Karpas-422 (cell line): ENCODE results near the gene AQR. TPM values are rescaled to one million over a fixed set of nuclear protein-coding genes. Genes with fewer than 3 reads are reported as not detected.
"Not testable (repeated sequence)": the region's sequence is repeated elsewhere in the genome, so short reads cannot be mapped to it uniquely, and the experiment has no call there.

Experiments
- DNase-seq: peaks from one replicate; pipeline ENCODE4 v3.0.0-alpha.2; 2015
- H2AFZ ChIP-seq: fragments of 200-600 bp; sonication (generic); 2 replicates; pipeline ENCODE4 v1.6.1; 2014; ENCODE audit warnings: antibody characterized with exemption, low read length, mixed read lengths
- H3K27ac ChIP-seq: fragments of 200-600 bp; sonication (generic); 2 replicates; pipeline ENCODE4 v1.5.1; 2014; ENCODE audit warnings: mild to moderate bottlenecking, low read length, moderate library complexity
- H3K27me3 ChIP-seq: fragments of 200-600 bp; sonication (generic); 2 replicates; pipeline ENCODE4 v1.6.1; 2014; ENCODE audit warnings: low read length, mixed read lengths
- H3K36me3 ChIP-seq: fragments of 200-600 bp; sonication (generic); 2 replicates; pipeline ENCODE4 v1.6.1; 2014; ENCODE audit warnings: low read length, mixed read lengths; ENCODE audit not compliant: insufficient read depth
- H3K4me1 ChIP-seq: fragments of 200-600 bp; sonication (generic); 2 replicates; pipeline ENCODE4 v1.6.1; 2014; ENCODE audit warnings: mild to moderate bottlenecking, low read length, mixed read lengths
- H3K4me2 ChIP-seq: fragments of 200-600 bp; sonication (generic); 2 replicates; pipeline ENCODE4 v1.6.1; 2014; ENCODE audit warnings: low read length, low read depth, mild to moderate bottlenecking; ENCODE audit not compliant: poor library complexity, severe bottlenecking
- H3K4me3 ChIP-seq: fragments of 200-600 bp; sonication (generic); 2 replicates; pipeline ENCODE4 v1.5.1; 2014; ENCODE audit warnings: mild to moderate bottlenecking, antibody characterized with exemption, low read length, mixed read lengths
- H3K79me2 ChIP-seq: fragments of 200-600 bp; sonication (generic); 2 replicates; pipeline ENCODE4 v1.6.1; 2014; ENCODE audit warnings: mild to moderate bottlenecking, low read length, mixed read lengths
- H3K9ac ChIP-seq: fragments of 200-600 bp; sonication (generic); 2 replicates; pipeline ENCODE4 v1.6.0; 2014; ENCODE audit warnings: low read length
- H3K9me2 ChIP-seq: fragments of 200-600 bp; sonication (generic), shearing (Covaris generic); replicated peaks from 2 replicates; pipeline ENCODE4 v1.6.0; 2014; ENCODE audit warnings: mild to moderate bottlenecking, low read length, moderate library complexity; ENCODE audit not compliant: insufficient read depth
- H3K9me3 ChIP-seq: fragments of 300-700, 200-600 bp; sonication (generic); 2 replicates; pipeline ENCODE4 v1.6.1; 2014; ENCODE audit warnings: low read length, mixed read lengths
- H4K20me1 ChIP-seq: fragments of 200-600 bp; sonication (generic); 2 replicates; pipeline ENCODE4 v1.6.1; 2014; ENCODE audit warnings: mild to moderate bottlenecking, antibody characterized with exemption, low read length, low read depth; ENCODE audit not compliant: insufficient read depth
- total RNA-seq: library from RNA; depleted of rRNA; stranded (reverse); fragments of >200 nt; shearing (Covaris generic); gene quantifications from 2 replicates; pipeline ENCODE4 v1.2.3, GENCODE V29; 2014; ENCODE audit warnings: low replicate concordance

AQR gene
- total RNA-seq, 1 experiment from 2014 or later = 51.4 TPM

DNA sequence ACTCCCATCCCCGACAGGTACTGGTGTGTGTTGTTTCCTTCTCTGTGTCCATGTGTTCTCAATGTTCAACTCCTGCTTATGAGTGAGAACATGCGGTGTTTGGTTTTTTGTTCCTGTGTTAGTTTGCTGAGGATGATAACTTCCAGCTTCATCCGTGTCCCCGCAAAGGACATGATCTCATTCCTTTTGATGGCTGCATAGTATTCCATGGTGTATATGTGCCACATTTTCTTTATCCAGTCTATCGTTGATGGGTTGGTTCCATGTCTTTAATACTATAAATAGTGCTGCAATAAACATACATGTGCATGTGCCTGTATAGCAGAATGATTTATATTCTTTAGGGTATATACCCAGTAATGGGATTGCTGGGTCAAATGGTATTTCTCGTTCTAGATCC lies 41.2 kb downstream of the AQR start:
- H3K79me2 ChIP-seq, H3K27me3 ChIP-seq, H3K4me2 ChIP-seq, H3K4me1 ChIP-seq, DNase-seq, H4K20me1 ChIP-seq, H3K9me3 ChIP-seq, H2AFZ ChIP-seq, H3K9ac ChIP-seq, H3K27ac ChIP-seq, H3K4me3 ChIP-seq, H3K9me2 ChIP-seq: not testable (repeated sequence)
- peaks cover 53% of the 10 kb centered on the region for H3K36me3 ChIP-seq

DNA sequence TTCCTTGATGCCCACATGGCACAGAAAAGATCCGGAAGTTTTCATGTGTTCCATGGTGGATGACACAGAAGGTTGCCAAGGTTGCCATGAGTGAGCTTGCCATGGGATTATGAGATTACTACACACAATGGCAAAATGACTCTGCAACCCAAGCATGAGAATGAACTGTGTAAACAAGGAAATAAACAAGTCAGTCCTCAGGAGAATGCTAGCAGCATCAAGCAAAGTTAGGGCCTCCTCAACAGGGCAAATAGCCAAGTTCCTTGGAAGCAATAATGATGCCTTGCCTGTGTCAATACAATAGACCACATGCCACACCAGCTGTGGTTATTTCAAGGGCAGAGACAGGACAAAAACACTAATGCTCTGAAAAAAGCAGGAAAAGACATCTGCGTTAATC lies 41.8 kb downstream of the AQR start:
- Histone ChIP-seq H3K27me3 (no peaks in the 10 kb centered on the region), H3K79me2 (no peaks in the 10 kb centered on the region; the same call in 1 of the 2 replicates), H3K9me2 (no peaks in the 10 kb centered on the region), H2AFZ (no peak overlapping the region), H3K27ac (no peak overlapping the region), H3K4me1 (no peaks in the 10 kb centered on the region), H3K4me2 (no peak overlapping the region), H3K36me3 (peaks cover 48% of the 10 kb centered on the region), H3K4me3 (no peak overlapping the region), H3K9ac (no peak overlapping the region), H4K20me1 (no peaks in the 10 kb centered on the region), H3K9me3 (no peaks in the 10 kb centered on the region)
- DNase-seq = no peak

- Histone ChIP-seq H3K4me1 (no peaks in the 10 kb centered on the region), H3K4me2 (no peak overlapping the region), H3K4me3 (no peak overlapping the region), H4K20me1 (no peaks in the 10 kb centered on the region), H2AFZ (no peak overlapping the region), H3K79me2 (no peaks in the 10 kb centered on the region), H3K36me3 (peaks cover 68% of the 10 kb centered on the region), H3K9me3 (no peaks in the 10 kb centered on the region), H3K27me3 (no peaks in the 10 kb centered on the region), H3K9ac (no peak overlapping the region), H3K27ac (no peak overlapping the region), H3K9me2 (no peaks in the 10 kb centered on the region)
- DNase-seq = no peak
These were observed 55.2 kb downstream of the AQR start for GRCh38 chr15:34914317-34914716.

DNA sequence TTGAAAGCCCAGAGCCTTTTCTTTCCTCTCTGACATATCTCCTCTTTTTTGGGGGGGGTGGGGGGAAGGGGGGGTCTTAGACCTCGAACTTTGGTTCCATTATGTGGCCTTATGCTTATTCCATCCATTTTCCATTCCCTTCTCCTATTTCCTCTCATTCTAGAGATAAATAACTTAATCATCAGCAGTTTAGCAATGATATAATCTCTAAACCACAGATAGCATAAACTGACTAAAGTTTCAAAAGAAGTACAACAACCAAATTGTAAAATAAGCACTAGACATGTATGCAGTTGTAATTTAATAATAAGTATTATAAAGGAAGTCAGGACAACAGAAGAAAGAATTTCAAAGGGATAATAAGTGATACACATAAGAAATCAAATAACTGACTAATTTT lies 64.5 kb downstream of the AQR start:
- peaks cover 37% of the 10 kb centered on the region; the same call in 1 of the 2 replicates for H3K36me3 ChIP-seq

DNA sequence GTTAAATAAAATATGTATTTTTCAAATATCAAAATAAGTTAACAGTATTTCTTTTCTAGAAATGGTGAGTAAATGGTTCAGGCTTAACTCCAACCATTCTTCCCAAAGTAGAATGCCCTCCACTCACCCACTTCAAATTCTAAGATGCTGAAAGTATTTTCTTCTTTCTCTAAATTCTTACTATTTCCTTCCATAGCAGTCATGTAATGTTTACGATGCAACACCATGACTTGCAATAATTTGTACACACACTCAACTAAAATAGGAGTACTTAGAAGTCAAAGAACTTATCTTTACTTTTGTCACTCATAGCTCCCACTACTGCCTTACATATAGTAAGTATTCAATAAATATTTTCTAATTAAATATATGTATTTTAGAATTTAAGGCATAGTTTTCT lies 65.0 kb downstream of the AQR start:
- no peak overlapping the region for H2AFZ ChIP-seq
- H3K27ac ChIP-seq = no peak overlapping the region
- no peaks in the 10 kb centered on the region for H3K9me2 ChIP-seq
- no peaks in the 10 kb centered on the region for H3K9me3 ChIP-seq
- H3K9ac ChIP-seq = no peak overlapping the region
- no peak overlapping the region for H3K4me2 ChIP-seq
- no peak overlapping the region for H3K4me3 ChIP-seq
- no peak for DNase-seq
- H3K79me2 ChIP-seq = no peaks in the 10 kb centered on the region
- H3K36me3 ChIP-seq = peaks cover 35% of the 10 kb centered on the region; the same call in 1 of the 2 replicates
- H3K4me1 ChIP-seq = no peaks in the 10 kb centered on the region
- no peaks in the 10 kb centered on the region for H3K27me3 ChIP-seq
- H4K20me1 ChIP-seq = no peaks in the 10 kb centered on the region

More for the DNA sequence above, 64.5 kb downstream of the AQR start:
- no peaks in the 10 kb centered on the region for H4K20me1 ChIP-seq
- H3K79me2 ChIP-seq = no peaks in the 10 kb centered on the region
- no peak for DNase-seq
- no peak overlapping the region for H2AFZ ChIP-seq
- H3K9me3 ChIP-seq = no peaks in the 10 kb centered on the region
- no peaks in the 10 kb centered on the region for H3K27me3 ChIP-seq
- no peaks in the 10 kb centered on the region for H3K9me2 ChIP-seq
- H3K4me1 ChIP-seq = no peaks in the 10 kb centered on the region
- no peak overlapping the region for H3K4me2 ChIP-seq
- no peak overlapping the region for H3K4me3 ChIP-seq
- no peak overlapping the region for H3K27ac ChIP-seq
- no peak overlapping the region for H3K9ac ChIP-seq

DNA sequence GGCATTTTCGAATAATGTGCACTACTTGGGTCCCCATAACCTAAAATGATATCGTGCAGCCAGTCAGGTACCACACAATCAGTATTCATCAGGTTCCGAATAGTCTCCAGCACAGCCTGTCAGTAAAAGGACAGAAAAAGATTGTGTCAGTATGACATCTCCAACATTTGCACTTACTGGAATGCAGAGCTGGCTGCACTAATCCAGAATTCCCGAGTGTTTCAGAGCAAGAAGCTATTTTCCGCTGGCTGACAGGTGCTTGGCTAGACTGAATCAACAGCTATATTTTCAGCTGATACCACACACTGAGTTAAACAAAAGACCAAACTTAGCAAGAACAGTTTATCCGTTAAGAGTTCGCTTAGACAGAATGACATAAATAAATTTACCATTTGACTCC lies 68.8 kb downstream of the AQR start:
- no peak for DNase-seq
- Histone ChIP-seq H3K27ac (no peak overlapping the region), H3K4me1 (no peaks in the 10 kb centered on the region), H3K9me3 (no peaks in the 10 kb centered on the region), H3K9ac (no peak overlapping the region), H3K36me3 (peaks cover 34% of the 10 kb centered on the region; the same call in 1 of the 2 replicates), H4K20me1 (no peaks in the 10 kb centered on the region), H3K4me3 (no peak overlapping the region), H3K27me3 (no peaks in the 10 kb centered on the region), H2AFZ (no peak overlapping the region), H3K79me2 (no peaks in the 10 kb centered on the region), H3K9me2 (no peaks in the 10 kb centered on the region), H3K4me2 (no peak overlapping the region)

DNA sequence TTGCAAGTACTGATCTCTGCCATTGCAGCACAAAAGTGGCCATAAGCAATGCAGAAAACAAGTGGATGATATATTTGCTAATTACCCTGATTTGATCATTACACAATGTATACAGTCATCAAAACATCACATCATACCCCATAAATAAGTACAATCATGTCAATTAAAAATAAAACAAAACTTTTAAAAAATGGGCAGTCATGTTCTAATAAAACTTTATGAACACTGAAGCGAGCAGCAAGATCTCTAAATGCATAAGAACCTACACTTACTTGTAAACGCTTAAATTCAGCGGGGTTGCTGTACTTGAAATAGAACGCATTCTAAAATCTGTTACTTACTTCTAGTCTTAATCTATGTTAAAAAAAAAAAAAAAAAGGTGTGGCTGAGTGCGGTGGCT lies 73.4 kb downstream of the AQR start:
- no peak for DNase-seq
- Histone ChIP-seq H3K27ac (no peak overlapping the region), H4K20me1 (no peaks in the 10 kb centered on the region), H3K9ac (no peak overlapping the region), H3K4me3 (no peak overlapping the region), H3K79me2 (peaks cover 2% of the 10 kb centered on the region; the same call in 1 of the 2 replicates), H3K4me2 (no peak overlapping the region), H3K9me2 (no peaks in the 10 kb centered on the region), H3K36me3 (peaks cover 68% of the 10 kb centered on the region), H3K4me1 (no peaks in the 10 kb centered on the region), H2AFZ (no peak overlapping the region), H3K9me3 (peaks cover 17% of the 10 kb centered on the region), H3K27me3 (no peaks in the 10 kb centered on the region)

DNA sequence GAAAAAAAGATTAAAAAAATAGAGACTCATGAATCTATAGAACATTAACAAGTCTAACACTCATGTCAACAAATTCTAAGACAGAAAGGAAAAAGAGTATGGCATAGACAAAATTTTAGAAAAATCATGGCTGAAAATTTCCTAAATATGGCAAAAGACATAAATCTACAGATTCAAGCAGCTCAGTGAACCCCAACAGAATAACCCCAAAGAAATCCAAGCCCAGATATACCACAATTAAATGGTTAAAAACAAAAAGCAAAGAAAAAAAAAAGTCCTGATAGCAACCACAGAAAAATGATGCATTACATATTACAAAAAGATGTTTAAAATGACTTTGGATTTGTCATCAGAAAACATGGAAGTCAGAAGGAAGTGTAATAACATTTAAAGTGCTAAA lies 75.6 kb downstream of the AQR start:
- no peak overlapping the region for H3K4me3 ChIP-seq
- H3K27ac ChIP-seq = no peak overlapping the region
- no peak overlapping the region for H3K9ac ChIP-seq
- H3K79me2 ChIP-seq = peaks cover 2% of the 10 kb centered on the region; the same call in 1 of the 2 replicates
- peaks cover 74% of the 10 kb centered on the region for H3K36me3 ChIP-seq
- no peak for DNase-seq
- no peak overlapping the region for H3K4me2 ChIP-seq
- no peak overlapping the region for H2AFZ ChIP-seq
- no peaks in the 10 kb centered on the region for H4K20me1 ChIP-seq
- peaks cover 17% of the 10 kb centered on the region for H3K9me3 ChIP-seq
- H3K9me2 ChIP-seq = no peaks in the 10 kb centered on the region
- H3K27me3 ChIP-seq = no peaks in the 10 kb centered on the region
- H3K4me1 ChIP-seq = no peaks in the 10 kb centered on the region
